ENCODE results near the gene PIGS. TPM values are rescaled to one million over a fixed set of nuclear protein-coding genes. Genes with fewer than 3 reads are reported as not detected.
A peak's percentile ranks its signal among the peaks of the same experiment; 100 is the strongest.
"Not testable (repeated sequence)": the region's sequence is repeated elsewhere in the genome, so short reads cannot be mapped to it uniquely, and the experiment has no call there.

The PIGS gene
- 33.4 TPM for total RNA-seq
- long read RNA-seq, transcript PIGS-203 (11 exons, 2,815 nt): minor isoform, 25 of 117 reads
- long read RNA-seq, transcript PIGS-202 (12 exons, 2,877 nt): major isoform, 73 of 117 reads
- long read RNA-seq, partial matches to known transcripts: 10 of 117 reads
- long read RNA-seq, other reads (novel, unspliced or antisense): 7 of 117 reads

DNA sequence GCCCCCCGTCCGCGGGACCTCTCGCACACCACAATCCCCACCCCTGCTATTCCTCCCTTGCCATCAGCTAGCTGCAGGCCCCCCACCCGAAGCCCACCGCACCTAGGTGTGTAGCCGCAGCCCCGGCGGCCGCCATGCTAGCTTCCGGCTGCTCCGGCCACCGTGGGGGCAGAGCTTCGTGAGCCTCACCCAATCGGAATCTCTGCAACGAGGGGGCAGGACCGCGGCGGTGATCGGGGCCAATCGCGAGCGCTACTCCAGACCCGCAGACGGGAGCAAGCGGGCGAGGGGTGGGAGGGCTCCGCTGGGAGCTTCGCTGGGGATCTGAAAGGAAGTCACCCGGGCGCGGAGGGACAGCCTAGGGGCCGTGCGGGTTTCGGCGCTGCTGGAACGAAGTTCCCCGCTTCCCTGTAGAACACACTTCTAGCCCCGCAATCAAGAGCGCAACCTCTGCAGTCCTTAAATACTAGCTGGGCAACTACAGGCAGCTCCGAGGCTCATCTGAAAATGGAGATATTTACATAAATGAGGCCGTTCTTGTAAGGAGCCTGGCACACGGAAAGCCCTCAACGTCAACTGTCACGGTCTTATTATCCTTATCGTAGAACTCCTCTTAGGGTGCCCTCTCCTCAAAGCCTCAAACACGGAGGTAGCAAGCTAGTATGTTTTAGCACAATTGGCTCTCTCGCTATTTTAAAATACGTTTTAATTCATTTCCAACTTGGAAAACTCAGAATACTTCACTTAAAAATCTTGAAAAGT is at the start of gene PIGS:
Gene PIGS, minus strand, starts transcription at position 164 of the 762 bp plus-strand sequence. Its CDS starts 28 bp downstream, at position 136.
- ATAC-seq (ENCODE audit: poor library complexity) (peak; percentile 92), DNase-seq (peak; percentile 97)
- intact Hi-C loops (cut with DNase I): no loop called here

DNA sequence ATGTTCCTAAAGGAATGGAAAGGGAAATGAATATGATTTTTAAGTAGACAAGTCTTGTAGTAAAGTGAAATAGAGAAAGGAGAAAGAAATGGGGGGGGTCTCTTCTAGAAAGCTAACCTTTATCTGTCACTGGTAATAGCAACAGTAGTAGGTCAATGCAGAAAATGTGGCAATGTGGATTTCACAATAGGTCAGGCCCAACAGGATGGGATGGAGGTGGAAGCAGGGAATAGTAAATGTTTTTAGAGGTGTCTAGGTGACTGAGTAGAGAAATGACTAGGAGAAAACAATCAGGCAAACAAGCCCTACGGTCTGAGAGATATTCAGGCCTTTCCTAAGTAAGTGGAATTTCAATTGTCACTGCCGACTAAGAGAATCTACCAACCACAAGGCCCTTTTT is 48.7 kb upstream of the PIGS start:
- no peak for ATAC-seq (ENCODE audit: poor library complexity)
- intact Hi-C loops (cut with DNase I): no loop called here
- DNase-seq: no peak

DNA sequence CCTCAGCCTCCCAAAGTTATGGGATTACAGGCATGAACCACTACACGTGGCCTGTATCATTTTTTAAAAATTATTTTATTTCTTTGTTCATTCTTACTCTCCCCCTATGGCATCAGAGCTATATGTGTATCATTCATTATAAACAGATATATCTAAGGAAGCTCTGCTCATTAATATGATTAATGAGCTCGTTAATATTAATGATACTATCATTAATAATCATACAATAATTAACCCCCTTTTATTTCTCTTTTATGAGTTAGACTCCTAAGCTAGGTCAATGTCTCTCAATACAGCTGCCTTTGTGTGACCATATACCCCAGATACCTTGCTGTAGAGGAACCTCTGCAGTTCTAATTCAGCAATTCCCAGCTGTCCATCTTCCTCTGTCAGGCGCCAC is 47.1 kb upstream of the PIGS start:
- DNase-seq: no peak
- intact Hi-C loops (cut with DNase I): no loop called here
- no peak for ATAC-seq (ENCODE audit: poor library complexity)

DNA sequence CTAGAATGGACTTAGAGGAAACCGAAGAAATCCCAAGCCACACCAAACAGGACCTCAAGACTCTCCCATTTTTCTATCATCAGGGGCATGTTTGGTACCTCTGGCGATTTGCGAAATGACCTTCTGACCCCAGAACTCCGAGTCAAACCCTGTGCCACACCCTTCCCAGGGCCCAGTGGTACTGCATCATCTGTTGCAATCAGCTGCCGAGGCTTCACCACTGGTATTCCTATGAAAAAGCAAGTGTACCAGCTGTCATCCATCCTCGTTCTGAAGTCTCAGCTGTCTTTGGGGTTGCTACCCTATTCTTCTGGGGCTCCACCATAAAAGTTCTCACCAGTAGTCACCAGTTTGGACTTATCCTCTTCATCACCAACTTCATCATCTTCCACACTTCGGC is 45.0 kb upstream of the PIGS start:
- DNase-seq (no peak), ATAC-seq (ENCODE audit: poor library complexity) (no peak)
- intact Hi-C loops (cut with DNase I): no loop called here

DNA sequence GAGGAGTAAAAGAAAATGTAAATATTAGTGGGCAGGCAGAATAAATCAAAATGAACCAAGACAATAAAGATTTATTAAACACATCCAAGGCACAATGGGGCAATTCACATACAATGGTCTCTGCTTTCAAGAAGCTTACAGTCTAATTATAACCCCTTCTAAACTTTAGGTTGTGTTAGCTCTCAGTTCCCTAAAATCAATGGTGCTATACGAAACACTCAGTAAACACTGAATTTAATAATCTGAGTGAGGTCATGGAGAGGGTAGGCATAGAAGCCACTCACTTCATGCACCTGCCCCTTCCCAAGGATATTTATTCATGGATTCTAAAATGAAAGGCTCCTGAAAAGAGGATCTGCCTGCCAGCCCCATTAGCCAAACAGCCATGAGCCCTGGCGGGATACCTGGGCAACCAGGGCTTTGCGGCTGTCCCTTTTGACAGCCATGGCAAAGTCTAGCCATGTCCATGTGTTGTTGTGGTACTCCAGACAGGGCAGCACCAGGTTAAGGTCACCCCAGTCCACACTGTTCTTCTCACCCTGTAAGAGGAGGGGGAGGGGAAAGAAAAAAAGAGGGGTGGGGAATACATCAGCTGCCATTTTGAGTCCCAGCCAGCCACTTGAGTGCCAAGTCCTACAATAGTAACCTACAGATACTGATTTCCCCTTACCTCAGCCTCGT is 44.1 kb upstream of the PIGS start:
- ATAC-seq (ENCODE audit: poor library complexity) (no peak), DNase-seq (no peak)
- intact Hi-C loops (cut with DNase I): no loop called here

DNA sequence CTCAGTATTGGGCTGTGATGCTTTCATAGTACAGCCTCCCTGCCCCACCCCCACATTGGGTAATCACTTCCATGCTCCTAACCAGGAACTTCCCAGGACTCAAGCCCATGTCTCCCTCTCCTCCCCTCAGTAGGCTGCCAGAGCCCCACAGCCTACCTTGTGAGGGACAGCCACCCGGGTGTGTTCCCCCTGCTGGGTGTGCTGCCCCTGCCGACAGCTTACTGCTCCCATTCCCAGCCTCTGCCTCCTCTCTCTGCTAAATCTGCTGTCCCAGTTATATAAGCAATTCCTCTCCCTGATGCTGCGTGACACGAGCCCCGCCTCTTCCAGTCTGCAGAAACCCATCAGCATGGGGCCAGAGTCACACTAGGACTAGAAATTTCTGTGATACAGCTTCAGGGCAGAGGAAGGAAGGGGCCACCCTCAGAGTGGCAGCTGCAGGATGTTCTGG is 42.6 kb upstream of the PIGS start, which contains the start of gene RSKR:
Gene RSKR, minus strand, starts transcription at position 255 of the 451 bp plus-strand sequence. Its CDS starts 24 bp downstream, at position 231.
- ATAC-seq (ENCODE audit: poor library complexity) (no peak), DNase-seq (no peak)
- intact Hi-C loops (cut with DNase I): loop anchor here (5.0 kb wide), 2 partner anchors 67 to 117 kb away; no protein-coding TSS in a partner anchor

DNA sequence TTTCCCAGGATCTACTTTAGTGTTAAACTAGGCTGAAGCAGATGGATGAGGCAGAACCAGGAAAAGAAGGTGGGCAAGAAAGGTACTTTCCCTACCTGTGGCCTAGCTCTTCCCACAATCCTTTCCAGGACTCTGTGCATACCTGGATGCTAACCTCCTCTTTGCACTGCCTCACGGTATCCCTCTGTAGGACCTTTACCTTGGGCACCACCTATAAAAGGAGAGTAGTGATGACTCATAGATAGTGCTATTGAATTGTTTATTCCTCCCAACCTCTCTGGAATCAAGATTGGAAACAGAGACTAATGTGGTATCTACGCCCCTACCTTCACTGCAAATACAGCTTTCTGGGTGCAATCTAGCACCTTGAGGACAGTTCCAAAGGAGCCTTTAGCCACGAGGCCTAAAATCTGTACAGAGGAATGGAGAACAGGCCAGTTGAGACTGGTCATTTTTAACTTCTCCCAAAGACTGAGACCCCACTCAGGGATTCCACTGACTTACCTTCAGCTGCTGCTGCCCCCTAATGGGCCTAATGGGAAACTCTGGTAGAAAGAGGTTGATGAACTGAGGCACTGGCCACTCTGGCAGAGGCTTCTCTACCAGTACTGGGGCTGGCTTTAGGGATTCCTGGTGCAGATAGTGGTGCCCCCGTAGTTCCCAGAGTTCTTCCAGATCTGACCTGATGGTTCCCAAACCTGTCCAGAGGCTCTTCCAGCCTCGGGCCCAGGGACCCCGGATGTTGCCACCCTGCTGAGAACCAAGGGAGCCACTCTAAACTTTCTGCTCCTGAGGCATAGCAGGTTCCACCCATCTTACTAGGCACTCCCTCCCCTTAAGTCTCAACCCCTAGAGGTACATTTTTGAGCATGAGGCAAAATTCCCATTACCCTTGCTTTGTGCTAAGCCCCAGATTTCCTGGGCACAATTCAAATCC is 41.9 kb upstream of the PIGS start:
- DNase-seq (no peak), ATAC-seq (ENCODE audit: poor library complexity) (peak; percentile 66)
- intact Hi-C loops (cut with DNase I): loop anchor here (5.0 kb wide), 2 partner anchors 66 to 116 kb away; no protein-coding TSS in a partner anchor

DNA sequence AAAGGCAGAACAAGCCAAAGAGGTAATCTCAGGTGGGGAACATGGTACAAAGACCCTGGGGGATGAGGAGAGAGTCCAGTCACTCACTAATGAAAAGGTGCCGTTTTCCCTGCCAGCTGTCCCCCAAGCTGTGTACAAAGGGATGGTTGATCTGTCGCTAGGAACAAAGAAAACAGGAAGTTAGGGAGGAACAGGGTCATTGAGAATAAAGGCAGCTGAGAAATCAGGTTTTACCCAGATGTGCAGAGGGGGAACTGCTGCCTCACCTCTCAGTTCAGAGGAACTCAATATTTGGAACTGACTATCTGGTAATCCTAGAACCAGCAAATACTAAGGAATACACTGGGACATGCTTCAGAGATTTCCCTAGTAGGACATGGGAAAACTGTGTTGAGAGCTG is 41.2 kb upstream of the PIGS start:
- intact Hi-C loops (cut with DNase I): loop anchor here (5.0 kb wide), 2 partner anchors 65 to 115 kb away; no protein-coding TSS in a partner anchor
- ATAC-seq (ENCODE audit: poor library complexity) (no peak), DNase-seq (no peak)

DNA sequence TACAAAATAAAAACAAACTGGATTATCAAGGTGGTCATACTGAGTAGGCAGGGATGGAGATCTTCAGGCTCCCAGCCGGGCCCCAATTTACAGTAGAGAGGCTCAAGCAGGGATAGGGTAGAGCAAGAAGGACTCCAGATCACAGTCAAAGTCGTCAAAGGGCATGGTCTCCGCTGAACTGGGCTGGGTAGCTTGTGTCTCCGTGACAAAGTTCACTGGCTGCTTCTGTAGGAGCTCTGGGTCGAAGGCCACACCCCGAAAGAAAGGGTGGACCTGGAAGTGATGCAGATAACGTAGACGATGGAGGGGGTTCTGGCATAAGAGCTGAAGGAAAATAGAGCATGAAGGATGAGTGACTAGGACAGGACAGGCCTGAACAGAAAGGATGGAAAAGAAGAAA is 39.1 kb upstream of the PIGS start:
- intact Hi-C loops (cut with DNase I): loop anchor here (5.0 kb wide), 2 partner anchors 63 to 113 kb away; no protein-coding TSS in a partner anchor
- ATAC-seq (ENCODE audit: poor library complexity) (no peak), DNase-seq (no peak)

DNA sequence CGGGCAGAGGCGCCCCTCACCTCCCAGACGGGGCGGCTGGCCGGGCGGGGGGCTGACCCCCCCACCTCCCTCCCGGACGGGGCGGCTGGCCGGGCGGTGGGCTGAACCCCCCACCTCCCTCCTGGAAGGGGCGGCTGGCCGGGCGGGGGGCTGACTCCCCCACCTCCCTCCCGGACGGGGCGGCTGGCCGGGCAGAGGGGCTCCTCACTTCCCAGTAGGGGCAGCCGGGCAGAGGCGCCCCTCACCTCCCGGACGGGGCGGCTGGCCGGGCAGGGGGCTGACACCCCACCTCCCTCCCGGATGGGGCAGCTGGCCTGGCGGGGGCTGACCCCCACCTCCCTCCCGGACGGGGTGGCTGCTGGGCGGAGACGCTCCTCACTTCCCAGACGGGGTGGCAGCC is 32.7 kb upstream of the PIGS start:
- DNase-seq; intact Hi-C loops (cut with DNase I); ATAC-seq (ENCODE audit: poor library complexity): not testable (repeated sequence)

DNA sequence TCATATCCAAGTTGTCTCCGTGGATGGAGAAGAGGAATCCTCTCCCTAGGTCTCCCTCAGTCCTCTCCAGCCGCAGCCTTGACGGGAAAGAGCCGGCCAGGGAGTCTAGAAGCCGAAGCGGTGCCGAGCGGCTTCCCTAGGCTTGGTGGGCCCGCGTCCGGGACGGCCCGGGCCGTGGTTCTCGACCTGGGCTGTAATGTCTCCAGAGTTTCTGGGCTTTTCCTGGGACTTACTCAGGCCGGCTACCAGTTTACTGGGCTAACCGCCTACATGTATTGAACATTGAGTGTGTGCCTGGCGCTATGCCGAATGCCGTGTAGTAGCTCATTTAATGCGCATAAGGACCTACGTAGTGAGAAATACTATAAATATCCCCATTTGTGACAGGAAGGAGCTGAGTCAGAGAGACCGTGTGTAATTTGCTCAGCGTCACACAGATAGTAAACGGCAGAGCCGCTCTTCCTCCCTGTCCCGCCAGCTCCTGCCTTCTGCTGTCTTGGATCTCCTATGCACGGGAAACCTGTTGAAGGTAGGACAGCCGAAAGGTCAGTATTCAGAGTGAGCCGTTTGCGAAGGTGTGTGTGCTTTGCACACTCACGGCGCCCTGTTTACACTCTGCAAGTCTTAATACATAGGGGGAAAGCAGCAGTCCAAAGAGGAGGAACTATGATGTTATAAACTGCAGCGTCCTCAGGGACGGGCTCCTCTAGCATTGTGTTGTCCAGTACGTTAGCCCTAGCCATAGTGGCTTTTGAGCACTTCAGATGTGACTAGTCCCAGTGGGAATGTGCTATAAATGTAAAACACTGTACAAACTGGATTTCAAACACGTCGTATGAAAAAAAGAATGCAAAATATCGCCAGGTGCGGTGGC is 28.2 kb upstream of the PIGS start:
- intact Hi-C loops (cut with DNase I): no loop called here
- DNase-seq (peak; percentile 65), ATAC-seq (ENCODE audit: poor library complexity) (peak; percentile 68)

DNA sequence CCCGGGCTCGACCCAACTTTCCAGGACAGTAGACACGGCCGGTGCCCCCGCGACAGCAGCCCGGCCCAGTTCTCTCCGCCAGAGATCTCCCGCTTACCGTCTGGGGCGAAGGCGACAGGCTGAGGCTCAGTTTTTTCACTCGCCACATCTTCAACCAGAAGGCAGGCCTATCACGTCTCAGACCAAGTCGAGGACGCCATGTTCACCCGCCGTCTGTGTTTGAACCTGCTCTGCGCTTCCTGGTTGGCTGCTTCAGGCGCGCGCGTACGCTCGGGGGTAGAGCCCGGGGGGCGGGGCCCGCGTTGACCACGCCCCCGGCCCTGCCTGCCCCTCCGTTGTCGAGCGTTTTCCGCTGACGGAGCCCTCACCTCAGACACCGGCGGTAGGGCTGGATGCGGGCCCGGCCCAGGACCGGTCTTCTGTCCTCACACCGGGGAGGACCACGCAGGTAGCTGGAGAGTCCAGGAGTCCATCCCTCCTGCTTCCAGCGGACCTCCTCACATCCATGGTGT is 27.5 kb upstream of the PIGS start, which contains the start of gene SPAG5:
Gene SPAG5, minus strand, starts transcription at position 227 of the 512 bp plus-strand sequence. Its CDS starts 79 bp downstream, at position 148.
- intact Hi-C loops (cut with DNase I): no loop called here
- DNase-seq (peak; percentile 96), ATAC-seq (ENCODE audit: poor library complexity) (peak; percentile 100)

DNA sequence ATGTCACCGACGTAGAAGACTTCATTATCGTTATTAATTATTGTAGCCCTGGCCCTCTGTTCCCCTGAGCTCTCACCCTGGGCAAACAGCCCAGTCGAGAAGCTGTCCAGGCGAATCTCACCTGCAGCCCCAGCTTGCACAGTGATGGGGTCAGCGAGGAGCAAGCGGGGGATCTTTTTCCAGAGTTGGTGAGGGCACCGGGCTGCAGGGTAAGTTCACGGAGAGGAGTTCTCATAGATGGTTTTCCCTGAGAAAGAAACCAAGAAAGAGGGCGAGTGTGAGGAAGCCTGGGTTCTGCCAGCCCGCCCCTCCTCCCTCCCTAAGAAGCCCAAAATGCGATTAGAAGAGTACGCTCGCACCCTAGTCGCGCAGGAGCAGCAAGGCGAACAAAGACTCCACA is 27.1 kb upstream of the PIGS start:
- ATAC-seq (ENCODE audit: poor library complexity): no peak
- DNase-seq: no peak
- intact Hi-C loops (cut with DNase I): no loop called here

DNA sequence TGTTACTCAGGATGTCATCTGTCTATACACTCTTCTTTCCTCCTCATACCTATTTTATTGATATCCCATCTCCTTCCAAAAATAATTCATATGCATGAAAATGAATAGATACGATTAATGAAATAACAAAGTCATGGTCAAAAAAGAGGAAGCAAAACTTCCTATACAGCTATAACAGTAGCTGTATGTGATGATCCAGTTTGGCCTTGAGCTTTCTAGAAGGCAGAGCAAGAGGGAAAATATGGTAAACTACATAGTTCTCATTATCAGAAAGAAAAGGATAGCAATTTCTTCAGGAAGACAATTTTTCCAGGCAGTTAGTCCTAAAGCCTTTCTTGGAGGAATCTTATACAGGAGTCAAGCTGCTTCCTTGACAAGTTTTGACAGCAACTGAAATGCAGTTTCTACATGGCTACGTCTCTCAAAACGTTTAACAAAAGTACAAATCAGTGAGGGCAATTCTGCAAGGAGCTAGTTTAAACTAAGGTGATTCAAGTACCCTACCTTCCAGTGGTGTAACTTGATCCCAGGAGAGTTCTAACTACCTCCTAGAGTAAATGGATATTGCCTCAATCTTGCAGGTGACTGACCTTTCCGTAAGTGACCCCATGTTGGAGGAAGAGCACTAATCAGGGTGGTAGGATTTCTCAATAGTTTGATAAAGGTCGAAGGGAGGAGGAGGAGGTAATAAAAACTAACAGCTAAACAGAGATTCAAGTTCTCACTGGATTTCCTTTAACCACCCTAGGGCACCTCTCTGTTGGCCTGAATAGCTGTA is 26.5 kb upstream of the PIGS start:
- ATAC-seq (ENCODE audit: poor library complexity) (no peak), DNase-seq (no peak)
- intact Hi-C loops (cut with DNase I): no loop called here

DNA sequence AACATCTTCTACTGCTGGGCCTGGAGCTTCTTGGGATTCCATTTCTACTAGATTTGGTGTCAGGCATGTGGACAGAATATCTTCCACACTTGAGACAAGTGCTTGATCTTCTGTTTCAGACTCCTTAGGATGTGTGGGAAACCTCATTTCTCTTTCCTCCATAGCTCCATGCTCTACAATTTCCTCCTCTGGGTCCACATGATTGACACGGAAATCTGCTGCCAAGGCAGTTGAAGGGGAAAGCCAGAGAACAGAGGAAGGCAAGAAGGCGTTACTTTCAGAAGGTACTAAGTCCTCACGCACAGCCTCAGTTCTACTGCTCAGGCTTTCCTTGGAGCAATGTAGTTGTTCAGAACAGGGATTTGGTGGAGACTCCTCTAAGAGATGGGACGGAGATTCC is 20.9 kb upstream of the PIGS start:
- intact Hi-C loops (cut with DNase I): loop anchor here (5.0 kb wide), 1 partner anchor 40 kb away; the partner anchor contains the start of gene UNC119
- ATAC-seq (ENCODE audit: poor library complexity): no peak
- no peak for DNase-seq

DNA sequence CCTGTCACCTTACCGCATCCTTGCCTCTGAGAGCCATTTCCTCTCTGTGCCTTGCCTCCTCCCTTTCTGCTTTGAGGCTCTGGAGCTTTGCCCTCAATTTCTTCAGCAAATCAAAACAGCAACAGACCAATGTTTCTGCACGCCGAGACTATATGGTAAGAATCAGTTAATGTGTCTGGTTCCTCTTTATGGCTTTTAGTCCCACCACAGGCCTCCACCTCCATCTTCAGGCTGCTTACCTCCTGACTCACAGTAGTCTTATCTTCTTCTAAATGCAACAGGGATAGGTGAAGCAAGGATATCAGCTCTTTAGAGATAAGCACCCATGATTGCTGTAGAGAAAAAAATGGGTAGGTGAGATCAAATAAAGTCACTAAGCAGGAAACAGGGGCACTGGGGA is 14.5 kb upstream of the PIGS start:
- no peak for DNase-seq
- intact Hi-C loops (cut with DNase I): no loop called here

More for the DNA sequence above, 14.5 kb upstream of the PIGS start:
- no peak for ATAC-seq (ENCODE audit: poor library complexity)
